GM13976 (cell line): ENCODE results near the gene SPOCK1.

Experiments used
- DNase-seq: peaks from one replicate; pipeline ENCODE4 v3.0.0; 2012; ENCODE audit warnings: low spot score
- in situ Hi-C: fragments of 300-500 bp; cut with MboI; formaldehyde crosslinking; loops from one replicate; pipeline ENCODE4 v1.12.0; 2022; ENCODE audit warnings: low sequenced_read_pairs, mixed read lengths, inconsistent platforms; ENCODE audit not compliant: unreplicated experiment
- TF ChIP-seq, protein P1 (sequence below): IDR thresholded peaks from 2 replicates; pipeline ENCODE4 v1.5.1; 2012; ENCODE audit warnings: borderline replicate concordance, mild to moderate bottlenecking; ENCODE audit not compliant: insufficient read depth; ENCODE audit errors: extremely low read depth, missing control alignments, control extremely low read depth

SPOCK1 gene

GRCh38 chr5:137454671-137455070 lies 44.5 kb downstream of the SPOCK1 start:
- in situ Hi-C loops, result no loop called here
- DNase-seq, result no peak
- TF ChIP-seq, protein P1, sequence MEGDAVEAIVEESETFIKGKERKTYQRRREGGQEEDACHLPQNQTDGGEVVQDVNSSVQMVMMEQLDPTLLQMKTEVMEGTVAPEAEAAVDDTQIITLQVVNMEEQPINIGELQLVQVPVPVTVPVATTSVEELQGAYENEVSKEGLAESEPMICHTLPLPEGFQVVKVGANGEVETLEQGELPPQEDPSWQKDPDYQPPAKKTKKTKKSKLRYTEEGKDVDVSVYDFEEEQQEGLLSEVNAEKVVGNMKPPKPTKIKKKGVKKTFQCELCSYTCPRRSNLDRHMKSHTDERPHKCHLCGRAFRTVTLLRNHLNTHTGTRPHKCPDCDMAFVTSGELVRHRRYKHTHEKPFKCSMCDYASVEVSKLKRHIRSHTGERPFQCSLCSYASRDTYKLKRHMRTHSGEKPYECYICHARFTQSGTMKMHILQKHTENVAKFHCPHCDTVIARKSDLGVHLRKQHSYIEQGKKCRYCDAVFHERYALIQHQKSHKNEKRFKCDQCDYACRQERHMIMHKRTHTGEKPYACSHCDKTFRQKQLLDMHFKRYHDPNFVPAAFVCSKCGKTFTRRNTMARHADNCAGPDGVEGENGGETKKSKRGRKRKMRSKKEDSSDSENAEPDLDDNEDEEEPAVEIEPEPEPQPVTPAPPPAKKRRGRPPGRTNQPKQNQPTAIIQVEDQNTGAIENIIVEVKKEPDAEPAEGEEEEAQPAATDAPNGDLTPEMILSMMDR, result no peak

DNA sequence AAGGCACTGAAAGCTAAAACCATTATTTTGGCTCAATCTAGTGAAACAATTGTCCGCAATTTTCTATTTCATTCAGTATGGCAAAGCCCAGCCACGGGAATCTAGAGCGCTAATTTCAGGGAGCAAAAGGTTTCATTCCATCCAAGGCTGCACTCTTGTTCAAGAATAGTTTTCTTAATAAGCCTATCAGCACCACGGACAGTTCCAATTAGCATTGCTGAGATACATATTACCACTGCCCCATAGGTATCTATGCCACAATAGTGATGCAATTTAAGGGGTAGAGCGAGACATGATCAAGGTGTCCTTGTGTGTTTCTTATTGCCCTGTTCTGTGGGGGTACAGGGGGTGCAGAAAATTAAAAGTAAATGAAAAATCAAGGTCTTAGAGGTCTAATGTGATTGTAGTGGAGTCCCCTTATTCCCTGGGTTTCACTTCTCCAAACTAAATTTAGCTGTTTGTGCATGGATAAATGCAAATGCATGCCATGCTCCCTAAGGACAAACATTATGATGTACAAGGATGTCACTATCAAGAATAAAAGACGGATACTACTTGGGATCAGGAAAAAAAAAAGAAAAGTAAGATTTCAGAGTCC lies 45.5 kb downstream of the SPOCK1 start:
- DNase-seq, result no peak
- TF ChIP-seq, protein P1, result no peak
- in situ Hi-C loops, result no loop called here

DNA sequence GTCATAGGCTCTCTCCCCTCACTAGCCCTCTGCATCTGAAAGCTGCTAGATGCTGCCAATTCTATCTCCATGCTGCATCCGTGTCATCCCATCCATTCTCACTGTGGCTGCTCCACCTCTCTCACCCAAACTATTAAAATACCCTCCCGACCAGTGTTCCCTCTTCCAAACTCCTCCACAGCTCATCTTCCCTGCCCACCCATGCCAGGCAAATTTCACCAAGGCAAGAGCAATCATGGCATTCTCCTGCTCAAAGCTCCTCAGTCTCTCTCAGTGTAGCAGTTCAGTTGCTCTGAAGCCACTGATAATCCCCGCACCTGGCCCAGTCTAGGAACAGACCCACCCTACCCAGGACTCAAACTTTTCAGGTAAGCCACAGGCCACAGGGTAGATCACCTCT lies 48.4 kb downstream of the SPOCK1 start:
- no peak for DNase-seq
- in situ Hi-C loops, result no loop called here
- TF ChIP-seq, protein P1, result no peak

DNA sequence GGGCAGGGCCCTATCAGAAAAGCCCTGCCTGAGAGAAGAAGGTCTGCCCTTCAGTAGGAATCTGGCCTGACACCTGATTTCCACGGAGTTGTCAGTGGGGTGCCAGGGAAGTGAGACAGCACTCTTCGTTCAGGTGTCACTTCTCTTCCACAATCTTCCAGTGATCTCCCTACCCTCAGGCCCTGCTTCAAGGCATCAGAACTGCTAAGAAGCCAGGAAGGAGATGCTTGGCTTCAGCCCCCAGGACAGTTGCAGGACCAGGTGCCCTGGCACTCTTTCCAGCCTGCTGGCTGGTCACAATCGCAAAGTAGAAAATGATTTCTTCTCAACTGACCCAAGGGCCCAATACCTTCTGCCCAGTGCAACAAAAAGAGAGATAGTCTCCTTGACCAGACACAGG lies 50.3 kb downstream of the SPOCK1 start:
- no peak for DNase-seq
- TF ChIP-seq, protein P1, result no peak
- in situ Hi-C loops, result no loop called here

- TF ChIP-seq, protein P1, result no peak
- in situ Hi-C loops, result no loop called here
- no peak for DNase-seq
Observed at GRCh38 chr5:137446615-137447014, 52.5 kb downstream of the SPOCK1 start.

- TF ChIP-seq, protein P1, result no peak
- DNase-seq, result no peak
- in situ Hi-C loops, result no loop called here
Observed at GRCh38 chr5:137446151-137446550, 53.0 kb downstream of the SPOCK1 start.
